HEK293 (cell line): ENCODE results near the gene SH3RF3.

Experiments used
- CTCF ChIA-PET: fragments of 350-600 bp; formaldehyde crosslinking; extraction: SDS; loops from one replicate; lab custom pipeline; 2021; ENCODE audit warnings: antibody characterized with exemption; lab: Yijun Ruan, JAX
- POLR2A ChIA-PET: fragments of 300-600 bp; formaldehyde crosslinking; extraction: SDS; loops from one replicate; lab custom pipeline; 2020; ENCODE audit warnings: antibody characterized with exemption, inconsistent platforms; lab: Yijun Ruan, JAX
- H3K27ac ChIP-seq: fragments of 200-500 bp; sonication (Bioruptor generic); 2 replicates; pipeline ENCODE4 v1.5.1; 2014; ENCODE audit warnings: low read depth, low read length, control low read depth, inconsistent platforms; ENCODE audit errors: extremely low read depth
- H3K36me3 ChIP-seq, 2 experiments: fragments of 200-500 bp in 1 of 2; sonication (Bioruptor generic) in 1 of 2; 1 replicate in 1 of 2; 2 replicates in 1 of 2; pipeline ENCODE4 v1.5.1; 2014 to 2017; ENCODE audit warnings: inconsistent platforms in 2 of 2, low read length in 2 of 2; ENCODE audit not compliant: control insufficient read depth in 2 of 2, insufficient read depth in 1 of 2
- H3K4me1 ChIP-seq: fragments of 200-500 bp; sonication (Bioruptor generic); 2 replicates; pipeline ENCODE4 v1.5.1; 2014; ENCODE audit warnings: mild to moderate bottlenecking, low read length, inconsistent platforms; ENCODE audit not compliant: control insufficient read depth, insufficient read depth
- H3K4me3 ChIP-seq: 2 replicates; pipeline ENCODE4 v1.5.1; 2011; ENCODE audit warnings: low read depth, mild to moderate bottlenecking, control low read depth, low read length, moderate library complexity
- H3K9me3 ChIP-seq: fragments of 200-500 bp; sonication (Bioruptor generic); 2 replicates; pipeline ENCODE4 v1.5.1; 2014; ENCODE audit warnings: low read depth, low read length, inconsistent platforms; ENCODE audit not compliant: control insufficient read depth, insufficient read depth
- GLI2 ChIP-seq: fragments of 450-650 bp; formaldehyde crosslinking; IDR thresholded peaks from 2 replicates; pipeline ENCODE4; 2017; ENCODE audit warnings: missing biosample characterization, missing genetic modification characterization, low read depth, borderline replicate concordance
- HIC1 ChIP-seq: fragments of 450-650 bp; formaldehyde crosslinking; IDR thresholded peaks from 2 replicates; pipeline ENCODE4 v1.5.1; 2016; ENCODE audit warnings: missing biosample characterization, missing genetic modification characterization
- MYNN ChIP-seq: fragments of 450-650 bp; formaldehyde crosslinking; IDR thresholded peaks from 2 replicates; pipeline ENCODE4 v1.5.1; 2016; ENCODE audit warnings: missing biosample characterization, missing genetic modification characterization, borderline replicate concordance
- MZF1 ChIP-seq: fragments of 450-650 bp; formaldehyde crosslinking; IDR thresholded peaks from 2 replicates; pipeline ENCODE4 v1.5.1; 2017; ENCODE audit warnings: missing biosample characterization, missing genetic modification characterization, borderline replicate concordance
- SP2 ChIP-seq: fragments of 450-650 bp; formaldehyde crosslinking; IDR thresholded peaks from 2 replicates; pipeline ENCODE4 v1.5.1; 2016; ENCODE audit warnings: missing biosample characterization, missing genetic modification characterization
- ZBTB44 ChIP-seq: fragments of 450-650 bp; IDR thresholded peaks from 2 replicates; pipeline ENCODE4 v1.5.1; 2018; ENCODE audit warnings: missing biosample characterization, mild to moderate bottlenecking, missing genetic modification characterization
- ZBTB8A ChIP-seq: fragments of 450-650 bp; formaldehyde crosslinking; IDR thresholded peaks from 2 replicates; pipeline ENCODE4 v1.5.1; 2016; ENCODE audit warnings: missing biosample characterization, missing genetic modification characterization
- ZFP69B ChIP-seq: fragments of 450-650 bp; formaldehyde crosslinking; IDR thresholded peaks from 2 replicates; pipeline ENCODE4 v1.5.1; 2016; ENCODE audit warnings: missing biosample characterization, missing genetic modification characterization
- ZNF174 ChIP-seq: fragments of 450-650 bp; formaldehyde crosslinking; IDR thresholded peaks from 2 replicates; pipeline ENCODE4 v1.5.0; 2017; ENCODE audit warnings: missing biosample characterization, mild to moderate bottlenecking, missing genetic modification characterization
- ZNF211 ChIP-seq: fragments of 450-650 bp; formaldehyde crosslinking; IDR thresholded peaks from 2 replicates; pipeline ENCODE4 v1.5.1; 2016; ENCODE audit warnings: low read depth, missing biosample characterization, missing genetic modification characterization
- ZNF292 ChIP-seq: fragments of 450-650 bp; formaldehyde crosslinking; IDR thresholded peaks from 2 replicates; pipeline ENCODE4 v1.5.1; 2016; ENCODE audit warnings: low read depth, missing biosample characterization, missing genetic modification characterization, borderline replicate concordance
- ZNF501 ChIP-seq: fragments of 450-650 bp; formaldehyde crosslinking; IDR thresholded peaks from 2 replicates; pipeline ENCODE4 v1.5.1; 2016; ENCODE audit warnings: missing biosample characterization, missing genetic modification characterization
- ZNF555 ChIP-seq: fragments of 450-650 bp; formaldehyde crosslinking; conservative IDR thresholded peaks from 2 replicates; pipeline ENCODE4 v1.5.1; 2017; ENCODE audit warnings: missing biosample characterization, mild to moderate bottlenecking, missing genetic modification characterization, inconsistent platforms
- ZNF776 ChIP-seq: fragments of 450-650 bp; formaldehyde crosslinking; IDR thresholded peaks from 2 replicates; pipeline ENCODE4 v1.5.0; 2017; ENCODE audit warnings: missing biosample characterization, missing genetic modification characterization, borderline replicate concordance
- ZNF791 ChIP-seq: fragments of 450-650 bp; formaldehyde crosslinking; IDR thresholded peaks from 2 replicates; pipeline ENCODE4 v1.5.1; 2016; ENCODE audit warnings: missing biosample characterization, missing genetic modification characterization
- TF ChIP-seq, protein P1 (sequence below): fragments of 450-650 bp; formaldehyde crosslinking; IDR thresholded peaks from 2 replicates; pipeline ENCODE4; 2016; ENCODE audit warnings: missing biosample characterization, missing genetic modification characterization
- TF ChIP-seq, protein P2 (sequence below): fragments of 450-650 bp; formaldehyde crosslinking; IDR thresholded peaks from 2 replicates; pipeline ENCODE4 v1.5.1; 2016; ENCODE audit warnings: missing biosample characterization, missing genetic modification characterization

SH3RF3 gene

GRCh38 chr2:109080109-109080508, 48.9 kb upstream of the SH3RF3 start:
- ChIA-PET CTCF (no interaction called here), POLR2A (no interaction called here)
- TF ChIP-seq, protein P1, sequence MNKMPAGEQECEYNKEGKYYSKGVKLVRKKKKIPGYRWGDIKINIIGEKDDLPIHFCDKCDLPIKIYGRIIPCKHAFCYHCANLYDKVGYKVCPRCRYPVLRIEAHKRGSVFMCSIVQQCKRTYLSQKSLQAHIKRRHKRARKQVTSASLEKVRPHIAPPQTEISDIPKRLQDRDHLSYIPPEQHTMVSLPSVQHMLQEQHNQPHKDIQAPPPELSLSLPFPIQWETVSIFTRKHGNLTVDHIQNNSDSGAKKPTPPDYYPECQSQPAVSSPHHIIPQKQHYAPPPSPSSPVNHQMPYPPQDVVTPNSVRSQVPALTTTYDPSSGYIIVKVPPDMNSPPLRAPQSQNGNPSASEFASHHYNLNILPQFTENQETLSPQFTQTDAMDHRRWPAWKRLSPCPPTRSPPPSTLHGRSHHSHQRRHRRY (tag by site-specific recombination), result no peak
- no peak for TF ChIP-seq HIC1

GRCh38 chr2:109080757-109081156, 48.2 kb upstream of the SH3RF3 start:
- Histone ChIP-seq H3K36me3 (no peaks in the 10 kb centered on the region), H3K4me3 (no peak overlapping the region)
- ChIA-PET CTCF (no interaction called here), POLR2A (no interaction called here)
- TF ChIP-seq ZFP69B (tag by site-specific recombination) (no peak), MZF1 (no peak), ZNF555 (tag by site-specific recombination) (no peak), ZNF791 (tag by site-specific recombination) (no peak), ZNF211 (tag by site-specific recombination) (no peak), ZNF501 (tag by site-specific recombination) (no peak), SP2 (tag by site-specific recombination) (no peak), ZNF776 (no peak)
- TF ChIP-seq, protein P2, sequence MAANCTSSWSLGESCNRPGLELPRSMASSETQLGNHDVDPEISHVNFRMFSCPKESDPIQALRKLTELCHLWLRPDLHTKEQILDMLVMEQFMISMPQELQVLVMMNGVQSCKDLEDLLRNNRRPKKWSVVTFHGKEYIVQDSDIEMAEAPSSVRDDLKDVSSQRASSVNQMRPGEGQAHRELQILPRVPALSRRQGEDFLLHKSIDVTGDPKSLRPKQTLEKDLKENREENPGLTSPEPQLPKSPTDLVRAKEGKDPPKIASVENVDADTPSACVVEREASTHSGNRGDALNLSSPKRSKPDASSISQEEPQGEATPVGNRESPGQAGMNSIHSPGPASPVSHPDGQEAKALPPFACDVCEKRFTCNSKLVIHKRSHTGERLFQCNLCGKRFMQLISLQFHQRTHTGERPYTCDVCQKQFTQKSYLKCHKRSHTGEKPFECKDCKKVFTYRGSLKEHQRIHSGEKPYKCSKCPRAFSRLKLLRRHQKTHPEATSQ (tag by site-specific recombination), result no peak
- TF ChIP-seq, all 188 proteins: peak for 0
- Histone ChIP-seq H3K27ac (no peak overlapping the region), H3K4me1 (no peaks in the 10 kb centered on the region), H3K9me3 (no peaks in the 10 kb centered on the region)

More at GRCh38 chr2:109080109-109080508, 48.9 kb upstream of the SH3RF3 start:
- no peak overlapping the region for H3K27ac ChIP-seq
- H3K4me3 ChIP-seq, result no peak overlapping the region
- no peaks in the 10 kb centered on the region for H3K4me1 ChIP-seq
- H3K36me3 ChIP-seq, result no peaks in the 10 kb centered on the region
- H3K9me3 ChIP-seq, result no peaks in the 10 kb centered on the region

DNA sequence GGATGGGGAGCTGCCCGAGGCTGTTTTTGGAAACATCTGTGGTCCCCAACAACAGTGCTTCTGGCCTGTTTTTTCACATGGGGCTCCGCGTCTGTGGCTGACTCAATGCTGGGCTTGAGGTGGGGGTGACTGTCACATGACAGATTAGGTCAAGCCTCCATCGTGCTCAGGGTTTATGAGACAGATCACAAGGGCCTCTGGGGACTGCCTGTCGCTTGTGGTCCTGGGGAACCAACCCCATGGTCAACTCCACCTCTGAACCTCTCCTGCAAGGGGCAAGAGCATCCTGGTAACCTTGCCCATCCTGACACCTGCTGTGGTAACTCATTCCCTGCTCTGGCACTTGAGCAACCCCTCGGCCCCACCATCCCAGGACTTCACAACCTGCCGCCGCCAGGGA, 47.6 kb upstream of the SH3RF3 start:
- H3K4me3 ChIP-seq, result no peak overlapping the region
- H3K9me3 ChIP-seq, result no peaks in the 10 kb centered on the region
- TF ChIP-seq GLI2, result no peak
- no peak for TF ChIP-seq ZNF292 (tag by site-specific recombination)
- TF ChIP-seq MYNN (tag by site-specific recombination), result no peak
- no peak for TF ChIP-seq ZBTB8A (tag by site-specific recombination)
- TF ChIP-seq ZBTB44 (tag by site-specific recombination), result no peak
- TF ChIP-seq ZNF174, result no peak
- H3K27ac ChIP-seq, result no peak overlapping the region
- H3K4me1 ChIP-seq, result no peaks in the 10 kb centered on the region
- CTCF ChIA-PET, result no interaction called here
- POLR2A ChIA-PET, result no interaction called here
- H3K36me3 ChIP-seq, result no peaks in the 10 kb centered on the region
